K562 (cell line): ENCODE measurements around the gene FRMPD1. TPM values are rescaled to one million over a fixed set of nuclear protein-coding genes. Genes with fewer than 3 reads are reported as not detected.
A peak's percentile ranks its signal among the peaks of the same experiment; 100 is the strongest.

Experiments
- ATAC-seq: fragments of 200-7000 bp; cut with Tn5 transposase; 3 replicates; pipeline ENCODE4 v1.9.1; 2020; ENCODE audit warnings: moderate library complexity
- BruUV-seq: library from RNA; stranded (reverse); fragments of 400-500 nt; replicated peaks from 2 replicates; lab custom pipeline; 2021; lab: Mats Ljungman, UMichigan
- CTCF ChIA-PET: fragments of 300-600 bp; formaldehyde crosslinking; extraction: SDS; loops from one replicate; lab custom pipeline; 2021; ENCODE audit warnings: low intra/inter-chr PET ratio; lab: Yijun Ruan, JAX
- POLR2A ChIA-PET: fragments of 300-600, 350-650 bp; sonication (Branson Sonifier 250); formaldehyde crosslinking; extraction: SDS; loops from one replicate; lab custom pipeline; 2021; ENCODE audit warnings: antibody characterized with exemption, inconsistent platforms; lab: Yijun Ruan, JAX
- DNase-seq, 4 experiments: peaks; one replicate each; pipeline versions ENCODE4 v3.0.0 to v3.0.0-alpha.2; 2011 to 2018; ENCODE audit warnings: low spot score in 3 of 4, mixed read lengths in 3 of 4; ENCODE audit errors: extremely low read depth in 1 of 4
- FAIRE-seq: peaks from 2 replicates; lab custom pipeline; 2011; peaks lifted over from hg19 to GRCh38; lab: Jason Lieb, UNC
- H2AFZ ChIP-seq: 2 replicates; pipeline ENCODE4 v1.6.0; 2011; ENCODE audit warnings: low read depth, low read length, control low read depth, inconsistent platforms
- H3K27ac ChIP-seq: fragments of 200-600 bp; 3 replicates; pipeline ENCODE4 v1.8.0; 2011; ENCODE audit warnings: low read depth, mild to moderate bottlenecking, control low read depth, inconsistent platforms, low read length, moderate library complexity, mixed read lengths; ENCODE audit errors: extremely low read depth
- H3K27me3 ChIP-seq, 2 experiments: fragments of 300-600 bp in 1 of 2; 2 replicates in 1 of 2; 3 replicates in 1 of 2; pipeline versions ENCODE4 v1.6.0 to v1.8.0; 2011; ENCODE audit warnings: inconsistent platforms in 2 of 2, low read length in 2 of 2, mild to moderate bottlenecking in 1 of 2, mixed read lengths in 1 of 2, moderate library complexity in 1 of 2; ENCODE audit not compliant: control insufficient read depth in 2 of 2, insufficient read depth in 2 of 2
- H3K36me3 ChIP-seq: fragments of 300-600 bp; 3 replicates; pipeline ENCODE4 v1.8.0; 2011; ENCODE audit warnings: mild to moderate bottlenecking, low read length, inconsistent platforms; ENCODE audit not compliant: control insufficient read depth, insufficient read depth
- H3K4me1 ChIP-seq, 2 experiments: fragments of 200-600 bp in 1 of 2; replicated peaks in 1 of 2; 2 replicates in 1 of 2; 3 replicates in 1 of 2; pipeline versions ENCODE4 v1.5.1 to v1.8.0; 2011; ENCODE audit warnings: inconsistent platforms in 2 of 2, low read length in 2 of 2, mild to moderate bottlenecking in 1 of 2, mixed read lengths in 1 of 2, moderate library complexity in 1 of 2; ENCODE audit not compliant: control insufficient read depth in 2 of 2, insufficient read depth in 2 of 2
- H3K4me2 ChIP-seq: 2 replicates; pipeline ENCODE4 v1.6.1; 2011; ENCODE audit warnings: low read length, control low read depth, inconsistent platforms, mixed read lengths; ENCODE audit not compliant: insufficient read depth
- H3K4me3 ChIP-seq: fragments of 200-600 bp; sonication (generic), shearing (Covaris generic); 2 replicates; pipeline ENCODE4 v1.5.1; 2016; ENCODE audit warnings: control low read depth, inconsistent platforms
- H3K79me2 ChIP-seq: fragments of 200-600 bp; 3 replicates; pipeline ENCODE4 v1.8.0; 2011; ENCODE audit warnings: low read length, inconsistent platforms; ENCODE audit not compliant: control insufficient read depth, insufficient read depth
- H3K9ac ChIP-seq, 2 experiments: 2 replicates each; pipeline versions ENCODE4 v1.6.0 to v1.6.1; 2011; ENCODE audit warnings: low read depth in 2 of 2, low read length in 2 of 2, control low read depth in 1 of 2, inconsistent platforms in 1 of 2, mild to moderate bottlenecking in 1 of 2, mixed read lengths in 1 of 2; ENCODE audit not compliant: insufficient read depth in 1 of 2
- H3K9me1 ChIP-seq: one replicate; pipeline ENCODE4 v1.6.0; 2011; ENCODE audit warnings: inconsistent platforms, mild to moderate bottlenecking, low read length, moderate library complexity; ENCODE audit not compliant: control insufficient read depth, insufficient read depth
- H3K9me3 ChIP-seq: replicated peaks from 2 replicates; pipeline ENCODE4 v1.5.1; 2011; ENCODE audit warnings: low read depth, low read length, inconsistent platforms; ENCODE audit not compliant: control insufficient read depth, insufficient read depth
- H4K20me1 ChIP-seq: replicated peaks from 2 replicates; pipeline ENCODE4 v1.6.1; 2011; ENCODE audit warnings: low read length, inconsistent platforms, mixed read lengths; ENCODE audit not compliant: control insufficient read depth, insufficient read depth
- COPS2 ChIP-seq: fragments of 450-650 bp; conservative IDR thresholded peaks from 2 replicates; pipeline ENCODE4 v1.6.1; 2016; ENCODE audit warnings: mild to moderate bottlenecking, moderate library complexity
- ELF4 ChIP-seq: fragments of 450-650 bp; formaldehyde crosslinking; IDR thresholded peaks from 2 replicates; pipeline ENCODE4 v1.4.0; 2022; ENCODE audit warnings: missing genetic modification characterization
- HNRNPK ChIP-seq: fragments of 200-400 bp; formaldehyde crosslinking; IDR thresholded peaks from one replicate; pipeline ENCODE4 v1.6.1; 2018; ENCODE audit warnings: mild to moderate bottlenecking, low read depth, low read length; ENCODE audit not compliant: poor library complexity, severe bottlenecking
- IFI16 ChIP-seq: fragments of 250-450 bp; sonication (Bioruptor Pico); IDR thresholded peaks from 2 replicates; pipeline ENCODE4 v2.1.2; 2022; ENCODE audit warnings: mild to moderate bottlenecking, inconsistent platforms
- LCOR ChIP-seq: sonication (generic); formaldehyde crosslinking; IDR thresholded peaks from 2 replicates; pipeline ENCODE4 v1.8.0; 2022; ENCODE audit warnings: mild to moderate bottlenecking, missing genetic modification reagents
- LEF1 ChIP-seq: fragments of 450-650 bp; IDR thresholded peaks from 2 replicates; pipeline ENCODE4 v1.6.1; 2016; ENCODE audit warnings: mild to moderate bottlenecking
- NCOA1 ChIP-seq: fragments of 450-650 bp; IDR thresholded peaks from 2 replicates; pipeline ENCODE4 v1.6.1; 2016; ENCODE audit warnings: low read depth
- NFIX ChIP-seq: fragments of 250-450 bp; sonication (Bioruptor Pico); IDR thresholded peaks from 2 replicates; pipeline ENCODE4 v1.4.0; 2020; ENCODE audit warnings: low read depth, mild to moderate bottlenecking, moderate library complexity
- POLR2G ChIP-seq: fragments of 200-400 bp; formaldehyde crosslinking; IDR thresholded peaks from 2 replicates; pipeline ENCODE4 v1.6.1; 2017; ENCODE audit warnings: low read depth, mild to moderate bottlenecking, antibody characterized with exemption, low read length, moderate library complexity
- RBFOX2 ChIP-seq: fragments of 200-400 bp; formaldehyde crosslinking; IDR thresholded peaks from 2 replicates; pipeline ENCODE4 v1.6.1; 2017; ENCODE audit warnings: low read depth, mild to moderate bottlenecking, low read length, moderate library complexity
- RBM17 ChIP-seq: fragments of 200-400 bp; formaldehyde crosslinking; IDR thresholded peaks from 2 replicates; pipeline ENCODE4 v1.6.1; 2017; ENCODE audit warnings: low read depth, mild to moderate bottlenecking, low read length, borderline replicate concordance
- RBM25 ChIP-seq: fragments of 200-400 bp; formaldehyde crosslinking; IDR thresholded peaks from 2 replicates; pipeline ENCODE4 v1.6.1; 2018; ENCODE audit warnings: low read length, low read depth, moderate library complexity; ENCODE audit not compliant: severe bottlenecking
- SAFB2 ChIP-seq: fragments of 200-400 bp; formaldehyde crosslinking; IDR thresholded peaks from 2 replicates; pipeline ENCODE4 v1.6.1; 2018; ENCODE audit warnings: borderline replicate concordance, low read length, low read depth, moderate library complexity; ENCODE audit not compliant: severe bottlenecking
- SRSF9 ChIP-seq: fragments of 200-400 bp; formaldehyde crosslinking; IDR thresholded peaks from 2 replicates; pipeline ENCODE4 v1.6.1; 2017; ENCODE audit warnings: low read depth, low read length, borderline replicate concordance
- ZNF311 ChIP-seq: fragments of 250-450 bp; sonication (Bioruptor Pico); IDR thresholded peaks from 2 replicates; pipeline ENCODE4 v1.4.0; 2020; ENCODE audit warnings: mild to moderate bottlenecking, moderate library complexity
- ZNF445 ChIP-seq: fragments of 250-450 bp; sonication (Bioruptor Pico); IDR thresholded peaks from 2 replicates; pipeline ENCODE4 v1.4.0; 2020; ENCODE audit warnings: low read depth, mild to moderate bottlenecking, moderate library complexity
- WGBS: fragments of 100-300 bp; shearing (Covaris generic); methylation state at CpG from one replicate; pipeline ENCODE4 v1.1.6; 2016; ENCODE audit warnings: low coverage, mixed read lengths; ENCODE audit not compliant: insufficient coverage; ENCODE audit errors: missing lambda C conversion rate; 5-methylcytosine and 5-hydroxymethylcytosine counted together
- in situ Hi-C: fragments of 300-500 bp; cut with MboI; formaldehyde crosslinking; loops from 4 replicates; pipeline ENCODE4 v1.15.0; 2018; ENCODE audit warnings: inconsistent platforms, mixed read lengths
- intact Hi-C: fragments of 100-400 bp; cut with micrococcal nuclease; formaldehyde crosslinking; loops from 2 replicates; pipeline ENCODE4 v1.14.2; 2022
- polyA plus RNA-seq, 8 experiments: library from polyadenylated mRNA; depleted of rRNA in 4 of 8; stranded (reverse) in 5 of 8; unstranded in 3 of 8; fragments of >200 nt; fragmentation: Nextera tagmentation in 2 of 8; fragmentation: Illumina TruSeq in 1 of 8; extraction: Ambion mirVana in 2 of 8; extraction: Trizol in 1 of 8; gene quantifications; 2 replicates each; pipeline versions ENCODE4 v1.2.1 to v1.2.3, GENCODE V29; 2011 to 2014; ENCODE audit warnings: inconsistent platforms in 1 of 8, missing spikeins in 1 of 8
- total RNA-seq, 7 experiments: library from RNA; depleted of rRNA in 6 of 7; stranded (reverse); fragments of >200 nt in 6 of 7; fragmentation: Illumina TruSeq in 2 of 7; extraction: Trizol in 2 of 7; gene quantifications; 2 replicates each; pipeline versions ENCODE4 v1.2.1 to v1.2.3, GENCODE V29; 2011 to 2021; ENCODE audit warnings: low replicate concordance in 1 of 7
- TF ChIP-seq, protein P1 (sequence below): sonication (generic); formaldehyde crosslinking; IDR thresholded peaks from 2 replicates; pipeline ENCODE4 v1.8.1; 2023; ENCODE audit warnings: mild to moderate bottlenecking, missing genetic modification reagents
- TF ChIP-seq, protein P2 (sequence below): fragments of 250-450 bp; sonication (Bioruptor Pico); IDR thresholded peaks from 2 replicates; pipeline ENCODE4 v1.8.0; 2022; ENCODE audit warnings: inconsistent platforms, mild to moderate bottlenecking, moderate library complexity, borderline replicate concordance
- TF ChIP-seq, protein P3 (sequence below): fragments of 250-450 bp; sonication (Bioruptor Pico); IDR thresholded peaks from 2 replicates; pipeline ENCODE4 v1.8.0; 2021; ENCODE audit warnings: moderate library complexity, mild to moderate bottlenecking, inconsistent platforms

FRMPD1 gene
- total and polyA plus RNA-seq, 9 of the 15 experiments (the other 6 are each of a cell fraction or from before 2014, with no cell fraction given): not detected

DNA sequence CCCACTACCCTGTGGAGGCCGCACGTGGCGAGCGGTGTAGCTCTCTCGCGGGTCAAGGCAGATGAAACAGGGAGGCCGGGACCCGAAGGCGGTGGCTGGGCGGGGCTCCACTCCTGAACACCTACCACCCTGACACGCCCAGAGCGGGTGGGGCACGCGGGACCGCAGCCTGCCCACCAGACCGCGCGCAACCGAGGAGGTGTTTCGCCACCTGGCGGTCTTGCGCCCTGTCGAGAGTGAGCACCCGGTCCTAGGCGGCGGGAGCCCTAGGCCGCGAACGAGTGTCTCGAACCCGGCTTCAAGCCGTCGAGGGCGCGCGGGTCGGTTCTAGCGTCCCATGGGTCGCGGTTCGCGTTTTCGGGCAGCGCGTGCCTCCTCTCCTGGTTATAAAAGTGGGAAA lies 136.3 kb downstream of the FRMPD1 start:
- Histone ChIP-seq H3K9me1 (peaks cover 3% of the 10 kb centered on the region), H3K36me3 (peaks cover 20% of the 10 kb centered on the region), H2AFZ (no peak overlapping the region), H3K27ac (no peak overlapping the region), H3K9ac (no peak overlapping the region), H3K9me3 (no peaks in the 10 kb centered on the region), H3K4me2 (no peak overlapping the region), H3K27me3 (no peaks in the 10 kb centered on the region), H3K4me3 (no peak overlapping the region), H4K20me1 (0 out of 2 replicates have a peak, but pooled peaks cover 5% of the 10 kb centered on the region), H3K79me2 (peaks cover 39% of the 10 kb centered on the region), H3K4me1 (peaks cover 8 to 24% of the 10 kb centered on the region in 2 experiments; a peak in 4 of 5 replicates)
- CTCF ChIA-PET: no interaction called here
- in situ Hi-C loops: no loop called here
- DNase-seq (no peak), ATAC-seq (no peak), FAIRE-seq (no peak)
- no TSS peak for BruUV-seq
- POLR2A ChIA-PET: no interaction called here
- WGBS: 97% methylated on average over 32 of the region's 45 CpGs
- intact Hi-C loops: loop anchor here (5.0 to 10.0 kb wide), 2 partner anchors 195 to 278 kb away; partner anchors contain the start of genes SHB and TOMM5
- no peak for TF ChIP-seq RBM17
- TF ChIP-seq RBFOX2: 0 out of 2 replicates have a peak, but pooled peaks have one; percentile 13
- no peak for TF ChIP-seq NCOA1
- no peak for TF ChIP-seq SAFB2
- TF ChIP-seq, protein P1, sequence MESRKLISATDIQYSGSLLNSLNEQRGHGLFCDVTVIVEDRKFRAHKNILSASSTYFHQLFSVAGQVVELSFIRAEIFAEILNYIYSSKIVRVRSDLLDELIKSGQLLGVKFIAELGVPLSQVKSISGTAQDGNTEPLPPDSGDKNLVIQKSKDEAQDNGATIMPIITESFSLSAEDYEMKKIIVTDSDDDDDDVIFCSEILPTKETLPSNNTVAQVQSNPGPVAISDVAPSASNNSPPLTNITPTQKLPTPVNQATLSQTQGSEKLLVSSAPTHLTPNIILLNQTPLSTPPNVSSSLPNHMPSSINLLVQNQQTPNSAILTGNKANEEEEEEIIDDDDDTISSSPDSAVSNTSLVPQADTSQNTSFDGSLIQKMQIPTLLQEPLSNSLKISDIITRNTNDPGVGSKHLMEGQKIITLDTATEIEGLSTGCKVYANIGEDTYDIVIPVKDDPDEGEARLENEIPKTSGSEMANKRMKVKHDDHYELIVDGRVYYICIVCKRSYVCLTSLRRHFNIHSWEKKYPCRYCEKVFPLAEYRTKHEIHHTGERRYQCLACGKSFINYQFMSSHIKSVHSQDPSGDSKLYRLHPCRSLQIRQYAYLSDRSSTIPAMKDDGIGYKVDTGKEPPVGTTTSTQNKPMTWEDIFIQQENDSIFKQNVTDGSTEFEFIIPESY (CRISPR knock-in tag): peak; percentile 97
- no peak for TF ChIP-seq COPS2
- no peak for TF ChIP-seq LEF1
- no peak for TF ChIP-seq IFI16 (CRISPR knock-in tag)
- no peak for TF ChIP-seq NFIX (CRISPR knock-in tag)
- no peak for TF ChIP-seq ZNF311 (CRISPR knock-in tag)
- TF ChIP-seq, protein P2, sequence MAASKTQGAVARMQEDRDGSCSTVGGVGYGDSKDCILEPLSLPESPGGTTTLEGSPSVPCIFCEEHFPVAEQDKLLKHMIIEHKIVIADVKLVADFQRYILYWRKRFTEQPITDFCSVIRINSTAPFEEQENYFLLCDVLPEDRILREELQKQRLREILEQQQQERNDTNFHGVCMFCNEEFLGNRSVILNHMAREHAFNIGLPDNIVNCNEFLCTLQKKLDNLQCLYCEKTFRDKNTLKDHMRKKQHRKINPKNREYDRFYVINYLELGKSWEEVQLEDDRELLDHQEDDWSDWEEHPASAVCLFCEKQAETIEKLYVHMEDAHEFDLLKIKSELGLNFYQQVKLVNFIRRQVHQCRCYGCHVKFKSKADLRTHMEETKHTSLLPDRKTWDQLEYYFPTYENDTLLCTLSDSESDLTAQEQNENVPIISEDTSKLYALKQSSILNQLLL (CRISPR knock-in tag): no peak
- TF ChIP-seq HNRNPK: no peak
- TF ChIP-seq LCOR (CRISPR knock-in tag): no peak
- TF ChIP-seq ZNF445 (CRISPR knock-in tag): no peak
- TF ChIP-seq SRSF9: no peak
- no peak for TF ChIP-seq RBM25
- TF ChIP-seq, protein P3, sequence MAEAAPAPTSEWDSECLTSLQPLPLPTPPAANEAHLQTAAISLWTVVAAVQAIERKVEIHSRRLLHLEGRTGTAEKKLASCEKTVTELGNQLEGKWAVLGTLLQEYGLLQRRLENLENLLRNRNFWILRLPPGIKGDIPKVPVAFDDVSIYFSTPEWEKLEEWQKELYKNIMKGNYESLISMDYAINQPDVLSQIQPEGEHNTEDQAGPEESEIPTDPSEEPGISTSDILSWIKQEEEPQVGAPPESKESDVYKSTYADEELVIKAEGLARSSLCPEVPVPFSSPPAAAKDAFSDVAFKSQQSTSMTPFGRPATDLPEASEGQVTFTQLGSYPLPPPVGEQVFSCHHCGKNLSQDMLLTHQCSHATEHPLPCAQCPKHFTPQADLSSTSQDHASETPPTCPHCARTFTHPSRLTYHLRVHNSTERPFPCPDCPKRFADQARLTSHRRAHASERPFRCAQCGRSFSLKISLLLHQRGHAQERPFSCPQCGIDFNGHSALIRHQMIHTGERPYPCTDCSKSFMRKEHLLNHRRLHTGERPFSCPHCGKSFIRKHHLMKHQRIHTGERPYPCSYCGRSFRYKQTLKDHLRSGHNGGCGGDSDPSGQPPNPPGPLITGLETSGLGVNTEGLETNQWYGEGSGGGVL (CRISPR knock-in tag): no peak
- TF ChIP-seq ELF4 (CRISPR knock-in tag): no peak
- TF ChIP-seq POLR2G: peak; percentile 46; the same call in 1 of the 2 replicates
